Activated CD4-positive, alpha-beta T cell treated with anti-CD3 and anti-CD28 coated beads, Interleukin-2, amount 50 U/mL, for 4 hours (primary cell): ENCODE data around the gene HEATR5A.
"Not testable (repeated sequence)": the region's sequence is repeated elsewhere in the genome, so short reads cannot be mapped to it uniquely, and the experiment has no call there.

Experiments used
- DNase-seq, 2 experiments: peaks; one replicate each; pipeline ENCODE4 v3.0.0-alpha.2; 2020

Gene HEATR5A

GRCh38 chr14:31280132-31280870 is 140.0 kb downstream of the HEATR5A start:
- DNase-seq, result no peak

GRCh38 chr14:31278883-31279282 is 141.5 kb downstream of the HEATR5A start:
- no peak for DNase-seq

GRCh38 chr14:31277085-31277484 is 143.3 kb downstream of the HEATR5A start:
- no peak for DNase-seq

GRCh38 chr14:31276417-31276816 is 143.9 kb downstream of the HEATR5A start:
- not testable (repeated sequence) for DNase-seq

- DNase-seq, result no peak
Measured at GRCh38 chr14:31275731-31276130, 144.6 kb downstream of the HEATR5A start.

- DNase-seq, result no peak
Measured at GRCh38 chr14:31271648-31272047, 148.7 kb downstream of the HEATR5A start.

- DNase-seq, result no peak
Measured at GRCh38 chr14:31270196-31270772, 150.1 kb downstream of the HEATR5A start.

- DNase-seq, result no peak
Measured at GRCh38 chr14:31269634-31270195, 150.6 kb downstream of the HEATR5A start.

GRCh38 chr14:31268216-31268615 is 152.1 kb downstream of the HEATR5A start:
- DNase-seq, result no peak

- no peak for DNase-seq
Measured at GRCh38 chr14:31266437-31267331, 153.7 kb downstream of the HEATR5A start.

GRCh38 chr14:31265701-31266398 is 154.5 kb downstream of the HEATR5A start:
- DNase-seq, result no peak

- DNase-seq, result no peak
Measured at GRCh38 chr14:31263485-31264133, 156.7 kb downstream of the HEATR5A start.

GRCh38 chr14:31261859-31262731 is 158.3 kb downstream of the HEATR5A start:
- DNase-seq, result no peak

- no peak for DNase-seq
Measured at GRCh38 chr14:31261523-31261858, 158.9 kb downstream of the HEATR5A start.

- DNase-seq, result not testable (repeated sequence)
Measured at GRCh38 chr14:31259040-31259435, 161.3 kb downstream of the HEATR5A start.

GRCh38 chr14:31258427-31259039 is 161.8 kb downstream of the HEATR5A start:
- DNase-seq, result no peak

GRCh38 chr14:31257554-31258426 is 162.6 kb downstream of the HEATR5A start:
- not testable (repeated sequence) for DNase-seq

GRCh38 chr14:31257244-31257553 is 163.2 kb downstream of the HEATR5A start:
- DNase-seq, result no peak

GRCh38 chr14:31256534-31257243 is 163.7 kb downstream of the HEATR5A start:
- no peak for DNase-seq
